Activated CD8-positive, alpha-beta memory T cell treated with anti-CD3 and anti-CD28 coated beads, Interleukin-2, amount 10 ng/mL, durations not matched to agents 7 days and 5 days (primary cell): Measurements from ENCODE around the gene PHACTR3. TPM values are rescaled to one million over a fixed set of nuclear protein-coding genes. Genes with fewer than 3 reads are reported as not detected.

Experiments used
- ATAC-seq: fragments of 150-1000 bp; cut with Tn5 transposase; one replicate; pipeline ENCODE4 v1.10.0; 2021; ENCODE audit warnings: moderate library complexity
- CTCF ChIA-PET: fragments of 350-600 bp; sonication (Branson Sonifier 250); formaldehyde crosslinking; loops from one replicate; lab custom pipeline; 2021; ENCODE audit warnings: antibody characterized with exemption; lab: Charles Lee
- DNase-seq: peaks from one replicate; pipeline ENCODE4 v3.0.0-alpha.2; 2020
- H3K27ac Mint-ChIP-seq: one replicate; pipeline ENCODE4 v1.8.0; 2021; ENCODE audit warnings: mild to moderate bottlenecking, mixed read lengths
- H3K27me3 Mint-ChIP-seq: one replicate; pipeline ENCODE4 v1.8.0; 2021; ENCODE audit warnings: mixed read lengths
- H3K36me3 Mint-ChIP-seq: one replicate; pipeline ENCODE4 v1.8.0; 2021; ENCODE audit warnings: mild to moderate bottlenecking, mixed read lengths
- H3K4me1 Mint-ChIP-seq: one replicate; pipeline ENCODE4 v1.8.0; 2021; ENCODE audit warnings: mixed read lengths
- H3K4me3 Mint-ChIP-seq: one replicate; pipeline ENCODE4 v1.8.0; 2021; ENCODE audit warnings: mild to moderate bottlenecking, moderate library complexity, mixed read lengths
- H3K9me3 Mint-ChIP-seq: one replicate; pipeline ENCODE4 v1.8.0; 2022; ENCODE audit warnings: low read depth, mixed read lengths
- total RNA-seq, 2 experiments: library from RNA; stranded (reverse); gene quantifications; one replicate each; pipeline ENCODE4 v1.2.3, GENCODE V29; 2021

PHACTR3 gene
- total RNA-seq, 2 experiments from 2014 or later: not detected

- CTCF ChIA-PET: no interaction called here
- Mint-ChIP-seq H3K4me1 (no peaks in the 10 kb centered on the region), H3K27me3 (peaks cover 38% of the 10 kb centered on the region), H3K27ac (no peak overlapping the region), H3K36me3 (no peaks in the 10 kb centered on the region), H3K4me3 (no peak overlapping the region), H3K9me3 (no peaks in the 10 kb centered on the region)
- no peak for DNase-seq
- no peak for ATAC-seq
These were observed 26.4 kb upstream of the PHACTR3 start for GRCh38 chr20:59577809-59578435.

DNA sequence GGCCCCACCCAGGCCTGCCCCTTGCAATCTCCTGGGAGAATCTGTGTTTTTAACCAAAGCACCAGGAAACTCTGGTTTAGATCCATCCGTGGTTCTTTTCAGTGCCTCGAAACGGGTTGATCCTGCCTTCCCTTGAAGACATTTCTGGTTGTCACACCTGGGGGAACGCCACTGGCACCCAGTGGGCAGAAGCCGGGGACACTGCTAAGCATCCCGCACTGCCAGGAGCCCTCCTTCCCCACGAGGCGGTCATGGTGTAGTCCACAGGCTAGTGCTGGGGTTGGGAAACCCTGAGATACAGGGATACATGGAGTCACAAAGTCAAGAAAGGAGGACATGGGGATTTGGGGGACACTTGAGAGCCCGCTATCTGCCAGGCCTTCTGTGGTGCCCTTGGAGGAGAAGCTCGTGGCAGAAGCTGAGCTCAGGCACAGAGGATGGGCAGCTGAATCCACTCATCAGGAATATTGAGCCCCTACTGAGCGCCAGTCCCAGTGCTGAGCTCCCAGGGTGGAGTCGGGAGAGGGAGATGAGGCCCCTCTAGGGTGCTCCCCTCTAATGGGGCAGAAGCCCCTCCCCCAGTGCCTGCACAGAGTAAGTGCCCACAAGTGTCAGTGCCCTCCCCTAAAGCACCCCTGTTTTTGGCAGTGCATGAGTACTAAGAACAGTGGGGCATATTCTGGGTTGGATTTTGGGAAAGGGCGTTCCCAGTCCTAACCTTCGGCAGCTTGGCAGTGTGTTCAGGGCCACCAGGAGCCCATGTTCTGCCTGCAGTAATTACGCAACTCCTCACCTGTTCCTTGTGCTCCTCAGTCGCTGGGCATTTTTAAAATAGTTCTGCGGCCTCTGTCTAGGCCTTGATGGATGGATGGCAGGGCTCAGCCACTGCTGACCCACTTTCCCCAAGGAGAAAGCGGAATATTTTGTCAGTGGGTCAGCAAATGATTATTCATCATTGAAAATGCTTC is 25.6 kb upstream of the PHACTR3 start:
- Mint-ChIP-seq H3K4me3 (no peak overlapping the region), H3K27me3 (peaks cover 36% of the 10 kb centered on the region), H3K36me3 (no peaks in the 10 kb centered on the region), H3K9me3 (no peaks in the 10 kb centered on the region), H3K4me1 (no peaks in the 10 kb centered on the region), H3K27ac (no peak overlapping the region)
- DNase-seq (no peak), ATAC-seq (no peak)
- CTCF ChIA-PET: interaction anchor here (3.7 kb wide), 1 partner anchor 8 kb away, joined by 16 read pairs; no protein-coding TSS in a partner anchor

- CTCF ChIA-PET: interaction anchor here (3.7 kb wide), 1 partner anchor 9 kb away, joined by 16 read pairs; no protein-coding TSS in a partner anchor
- H3K36me3 Mint-ChIP-seq: no peaks in the 10 kb centered on the region
- DNase-seq (no peak), ATAC-seq (no peak)
- H3K4me1 Mint-ChIP-seq: no peaks in the 10 kb centered on the region
- peaks cover 36% of the 10 kb centered on the region for H3K27me3 Mint-ChIP-seq
- H3K9me3 Mint-ChIP-seq: no peaks in the 10 kb centered on the region
- H3K27ac Mint-ChIP-seq: no peak overlapping the region
- H3K4me3 Mint-ChIP-seq: no peak overlapping the region
These were observed 24.8 kb upstream of the PHACTR3 start for GRCh38 chr20:59579404-59580145.

DNA sequence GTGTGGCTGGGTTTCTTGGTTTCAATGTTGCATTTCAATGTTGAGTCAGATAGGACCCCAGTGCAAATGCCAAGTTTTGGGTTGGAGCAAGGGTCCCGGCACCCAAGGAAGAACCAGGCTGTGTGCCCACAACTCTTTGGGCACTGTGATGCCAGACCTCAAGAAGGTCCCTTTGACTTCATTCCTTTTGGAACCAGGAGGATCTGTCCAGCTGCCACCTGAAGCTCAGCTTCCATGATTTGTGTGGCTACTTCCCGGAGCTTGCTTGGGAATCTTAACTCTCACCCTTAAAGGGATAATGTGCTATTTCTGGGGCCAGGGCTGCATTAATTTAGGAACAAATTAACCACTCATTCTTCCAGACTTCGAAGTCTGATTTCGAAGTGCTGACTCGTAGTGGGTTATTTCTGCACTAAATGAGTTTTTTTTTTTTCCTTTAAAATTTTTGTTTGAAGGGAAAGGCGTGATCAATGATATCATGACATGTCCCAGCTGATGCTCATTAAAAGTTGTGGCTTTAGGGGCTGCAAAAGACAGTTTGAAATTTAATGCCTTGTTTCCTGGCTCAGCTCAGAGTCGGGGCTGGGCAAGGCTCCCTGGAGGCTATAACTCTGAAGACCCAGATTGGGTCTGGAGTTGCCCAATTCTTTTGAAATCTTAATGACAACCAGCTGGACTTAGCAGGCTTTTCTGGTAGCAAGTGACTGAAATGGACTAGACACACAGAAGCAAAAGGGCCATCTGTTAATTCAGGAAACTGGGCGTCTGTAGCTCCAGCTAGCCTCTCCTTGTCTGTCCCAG is 24.0 kb upstream of the PHACTR3 start:
- H3K4me1 Mint-ChIP-seq: no peaks in the 10 kb centered on the region
- ATAC-seq (no peak), DNase-seq (no peak)
- no peaks in the 10 kb centered on the region for H3K36me3 Mint-ChIP-seq
- no peak overlapping the region for H3K27ac Mint-ChIP-seq
- H3K27me3 Mint-ChIP-seq: peaks cover 36% of the 10 kb centered on the region
- CTCF ChIA-PET: interaction anchor here (3.7 kb wide), 1 partner anchor 9 kb away, joined by 16 read pairs; no protein-coding TSS in a partner anchor
- H3K4me3 Mint-ChIP-seq: no peak overlapping the region
- no peaks in the 10 kb centered on the region for H3K9me3 Mint-ChIP-seq

GRCh38 chr20:59580991-59581401 is 23.3 kb upstream of the PHACTR3 start:
- Mint-ChIP-seq H3K4me3 (no peak overlapping the region), H3K36me3 (no peaks in the 10 kb centered on the region), H3K27me3 (peaks cover 29% of the 10 kb centered on the region), H3K4me1 (peaks cover 6% of the 10 kb centered on the region), H3K9me3 (no peaks in the 10 kb centered on the region), H3K27ac (no peak overlapping the region)
- no peak for DNase-seq
- no peak for ATAC-seq
- CTCF ChIA-PET: interaction anchor here (3.7 kb wide), 1 partner anchor 10 kb away, joined by 16 read pairs; no protein-coding TSS in a partner anchor

DNA sequence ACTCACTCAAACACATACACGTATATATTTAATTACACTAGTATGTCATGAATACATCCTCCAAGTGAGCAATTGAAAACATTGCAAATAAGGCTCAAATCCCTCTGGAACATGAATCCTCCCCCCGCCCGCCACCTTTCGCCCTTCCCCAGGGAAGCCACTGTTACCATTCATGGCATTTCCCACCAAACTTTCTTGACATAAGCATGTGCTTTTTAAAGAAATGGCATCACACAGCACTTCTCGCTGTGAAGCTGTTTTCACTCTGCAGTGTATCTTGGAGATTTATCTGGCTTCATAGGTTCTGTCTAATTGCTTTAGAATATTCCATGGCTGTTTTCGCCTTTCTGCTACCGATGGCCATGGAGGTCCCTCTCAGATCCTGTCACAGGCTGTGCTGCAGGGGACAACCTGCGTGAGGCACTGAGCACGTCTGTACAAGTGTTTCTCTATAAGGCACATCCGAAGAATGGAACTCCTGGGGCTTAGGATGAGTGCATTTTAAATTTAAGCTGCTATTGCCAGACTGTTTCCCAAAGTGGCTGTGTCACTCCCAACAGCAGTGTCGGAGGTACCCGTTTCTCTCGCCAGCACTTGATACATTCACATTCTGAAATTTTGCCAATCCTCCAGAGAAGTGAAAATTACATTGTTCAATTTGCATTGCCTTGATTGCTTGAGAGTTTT is 22.2 kb upstream of the PHACTR3 start:
- Mint-ChIP-seq H3K36me3 (no peaks in the 10 kb centered on the region), H3K27ac (no peak overlapping the region), H3K9me3 (no peaks in the 10 kb centered on the region), H3K4me1 (peaks cover 9% of the 10 kb centered on the region), H3K4me3 (no peak overlapping the region), H3K27me3 (peaks cover 19% of the 10 kb centered on the region)
- CTCF ChIA-PET: interaction anchor here (3.7 kb wide), 1 partner anchor 11 kb away, joined by 16 read pairs; no protein-coding TSS in a partner anchor
- ATAC-seq: no peak
- DNase-seq: no peak

GRCh38 chr20:59583428-59584277 is 20.7 kb upstream of the PHACTR3 start:
- peaks cover 9% of the 10 kb centered on the region for H3K27me3 Mint-ChIP-seq
- H3K4me1 Mint-ChIP-seq: peaks cover 9% of the 10 kb centered on the region
- ATAC-seq (no peak), DNase-seq (no peak)
- no peak overlapping the region for H3K4me3 Mint-ChIP-seq
- no peaks in the 10 kb centered on the region for H3K36me3 Mint-ChIP-seq
- CTCF ChIA-PET: interaction anchor here (1.0 kb wide), 1 partner anchor 12 kb away, joined by 3 read pairs; no protein-coding TSS in a partner anchor
- H3K9me3 Mint-ChIP-seq: no peaks in the 10 kb centered on the region
- no peak overlapping the region for H3K27ac Mint-ChIP-seq

DNA sequence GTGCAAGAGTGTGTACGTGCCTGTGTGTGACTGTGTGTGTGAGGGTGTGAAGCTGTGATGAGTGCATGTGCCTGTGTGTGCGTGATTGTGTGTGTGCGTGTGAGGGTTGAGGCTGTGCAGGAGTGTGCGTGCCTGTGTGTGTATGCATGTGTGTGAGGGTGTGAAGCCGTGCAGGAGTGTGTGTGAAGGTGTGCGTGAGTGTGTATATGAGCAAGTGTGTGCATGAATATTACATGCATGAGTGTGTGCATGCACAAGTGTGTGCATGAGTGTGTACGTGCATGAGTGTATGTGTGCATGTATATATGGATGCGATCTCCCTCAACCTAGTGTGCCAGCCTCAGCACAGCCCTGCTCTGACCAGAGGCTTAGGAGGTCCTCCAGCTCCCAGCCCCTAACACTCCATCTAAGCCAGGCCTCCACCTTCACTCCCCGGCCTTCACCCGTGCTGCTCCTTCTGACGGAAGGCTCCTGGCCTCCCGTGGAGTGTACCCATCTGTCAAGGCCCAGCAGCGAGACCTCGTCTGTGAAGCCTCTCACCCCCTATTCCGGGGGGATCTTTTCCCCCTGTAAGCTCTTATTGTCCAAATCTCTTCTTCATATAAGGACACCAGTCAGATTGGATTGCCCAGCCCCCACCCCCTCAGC is 19.9 kb upstream of the PHACTR3 start:
- no peaks in the 10 kb centered on the region for H3K9me3 Mint-ChIP-seq
- peaks cover 9% of the 10 kb centered on the region for H3K4me1 Mint-ChIP-seq
- ATAC-seq: no peak
- no peaks in the 10 kb centered on the region for H3K36me3 Mint-ChIP-seq
- CTCF ChIA-PET: interaction anchor here (1.0 to 2.5 kb wide), 3 partner anchors 12 to 14 kb away, joined by 3 to 7 read pairs (median 3); no protein-coding TSS in a partner anchor
- DNase-seq: no peak
- H3K27me3 Mint-ChIP-seq: peaks cover 5% of the 10 kb centered on the region
- no peak overlapping the region for H3K4me3 Mint-ChIP-seq
- no peak overlapping the region for H3K27ac Mint-ChIP-seq

DNA sequence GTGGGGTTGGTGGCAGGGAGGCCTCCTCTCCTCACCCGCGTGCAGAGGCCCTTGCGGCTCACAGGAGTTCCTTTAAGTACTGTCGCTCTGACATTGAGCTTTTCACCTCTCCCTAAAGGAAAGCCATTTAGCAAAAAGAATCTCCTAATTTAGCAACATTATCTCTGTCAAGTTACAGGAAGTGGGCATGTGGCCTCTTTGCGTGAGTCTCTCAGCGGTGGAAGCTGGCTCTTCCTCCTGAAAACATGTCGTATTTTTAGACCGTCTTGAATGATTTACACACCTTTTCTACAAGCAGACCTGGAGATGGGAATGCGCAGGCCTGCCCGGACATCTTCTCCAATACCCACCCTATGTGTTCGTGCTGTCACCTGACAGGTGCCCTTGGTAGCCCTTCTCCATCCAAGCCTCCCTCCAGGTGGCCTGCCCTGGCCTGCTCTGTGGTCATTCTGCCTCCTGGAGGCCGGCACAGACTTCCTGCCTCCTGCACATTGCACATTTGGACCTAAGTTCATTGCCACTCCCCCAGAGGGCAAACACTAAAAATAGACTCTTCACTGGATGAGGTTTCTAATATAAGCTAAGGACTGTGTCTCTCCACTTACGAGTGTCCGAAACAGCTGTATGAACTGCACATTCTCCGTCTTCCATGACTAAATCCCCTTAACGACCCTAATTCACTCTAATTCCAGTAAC is 18.5 kb upstream of the PHACTR3 start:
- Mint-ChIP-seq H3K4me3 (no peak overlapping the region), H3K4me1 (peaks cover 9% of the 10 kb centered on the region), H3K36me3 (no peaks in the 10 kb centered on the region), H3K9me3 (no peaks in the 10 kb centered on the region), H3K27me3 (no peaks in the 10 kb centered on the region), H3K27ac (no peak overlapping the region)
- CTCF ChIA-PET: interaction anchor here (1.2 to 2.5 kb wide), 2 partner anchors 14 to 15 kb away, joined by 3 to 7 read pairs; no protein-coding TSS in a partner anchor
- no peak for DNase-seq
- no peak for ATAC-seq

DNA sequence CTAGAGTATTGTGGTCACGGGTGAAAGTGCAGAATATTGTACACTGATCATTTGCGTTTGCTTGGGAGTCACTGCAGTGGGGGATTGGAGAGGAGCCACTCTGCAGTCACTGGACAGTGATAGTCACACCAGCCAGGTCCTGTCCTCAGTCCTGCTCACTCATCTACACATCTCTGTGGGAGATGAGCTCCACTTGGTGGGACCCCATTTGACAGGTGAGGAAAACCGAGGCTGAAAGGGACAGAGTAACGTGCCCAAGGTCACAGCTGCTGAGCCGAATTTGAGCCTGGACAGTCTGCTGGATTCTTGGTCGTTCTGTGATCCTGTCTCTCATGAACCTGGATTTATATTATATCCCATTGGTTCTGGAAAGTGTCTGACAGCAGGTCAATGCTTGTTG is 17.7 kb upstream of the PHACTR3 start:
- DNase-seq (no peak), ATAC-seq (no peak)
- peaks cover 9% of the 10 kb centered on the region for H3K4me1 Mint-ChIP-seq
- no peak overlapping the region for H3K4me3 Mint-ChIP-seq
- CTCF ChIA-PET: interaction anchor here (2.5 kb wide), 1 partner anchor 16 kb away, joined by 7 read pairs; no protein-coding TSS in a partner anchor
- no peaks in the 10 kb centered on the region for H3K9me3 Mint-ChIP-seq
- H3K27ac Mint-ChIP-seq: no peak overlapping the region
- H3K27me3 Mint-ChIP-seq: no peaks in the 10 kb centered on the region
- H3K36me3 Mint-ChIP-seq: no peaks in the 10 kb centered on the region
